HEK293T (cell line): ENCODE results near the gene ITM2B.

Experiments used
- CTCF ChIA-PET: fragments of 350-600 bp; formaldehyde crosslinking; extraction: SDS; loops from one replicate; lab custom pipeline; 2021; ENCODE audit warnings: antibody characterized with exemption, inconsistent platforms; lab: Yijun Ruan, JAX
- POLR2A ChIA-PET: fragments of 350-600 bp; formaldehyde crosslinking; extraction: SDS; loops from one replicate; lab custom pipeline; 2020; ENCODE audit warnings: antibody characterized with exemption, inconsistent platforms; lab: Yijun Ruan, JAX
- DNase-seq: peaks from one replicate; pipeline ENCODE4 v3.0.0; 2012; ENCODE audit warnings: mixed read lengths; ENCODE audit errors: extremely low spot score
- ARNT ChIP-seq: fragments of 450-650 bp; IDR thresholded peaks from 2 replicates; pipeline ENCODE4 v1.6.1; 2017; ENCODE audit warnings: mild to moderate bottlenecking
- BHLHE40 ChIP-seq: fragments of 450-650 bp; IDR thresholded peaks from 2 replicates; pipeline ENCODE4 v1.6.1; 2016; ENCODE audit warnings: mild to moderate bottlenecking, moderate library complexity, borderline replicate concordance
- CTBP1 ChIP-seq: fragments of 450-650 bp; IDR thresholded peaks from 2 replicates; pipeline ENCODE4 v1.6.1; 2016; ENCODE audit warnings: borderline replicate concordance
- ELF4 ChIP-seq: fragments of 450-650 bp; IDR thresholded peaks from 2 replicates; pipeline ENCODE4 v1.6.1; 2017; ENCODE audit warnings: antibody characterized with exemption
- FOXA1 ChIP-seq: fragments of 450-650 bp; IDR thresholded peaks from 2 replicates; pipeline ENCODE4 v1.6.1; 2016; ENCODE audit warnings: mild to moderate bottlenecking
- FOXK2 ChIP-seq: fragments of 450-650 bp; IDR thresholded peaks from 2 replicates; pipeline ENCODE4 v1.6.1; 2016; ENCODE audit warnings: mild to moderate bottlenecking
- FOXM1 ChIP-seq: fragments of 450-650 bp; IDR thresholded peaks from 2 replicates; pipeline ENCODE4 v1.6.1; 2017; ENCODE audit warnings: mild to moderate bottlenecking, borderline replicate concordance
- HDGF ChIP-seq: fragments of 450-650 bp; IDR thresholded peaks from 2 replicates; pipeline ENCODE4 v1.6.1; 2017; ENCODE audit warnings: antibody characterized with exemption, borderline replicate concordance
- L3MBTL2 ChIP-seq: fragments of 450-650 bp; conservative IDR thresholded peaks from 2 replicates; pipeline ENCODE4 v1.6.1; 2016; ENCODE audit warnings: mild to moderate bottlenecking
- LEF1 ChIP-seq: fragments of 450-650 bp; IDR thresholded peaks from 2 replicates; pipeline ENCODE4 v1.6.1; 2017; ENCODE audit warnings: mild to moderate bottlenecking, borderline replicate concordance
- NFRKB ChIP-seq: fragments of 450-650 bp; IDR thresholded peaks from 2 replicates; pipeline ENCODE4 v1.6.1; 2016; ENCODE audit warnings: mild to moderate bottlenecking, moderate library complexity
- PKNOX1 ChIP-seq: fragments of 450-650 bp; IDR thresholded peaks from 2 replicates; pipeline ENCODE4 v1.6.1; 2016
- SP1 ChIP-seq: fragments of 450-650 bp; IDR thresholded peaks from 2 replicates; pipeline ENCODE4 v1.6.1; 2017
- SUZ12 ChIP-seq: fragments of 450-650 bp; IDR thresholded peaks from 2 replicates; pipeline ENCODE4 v1.6.1; 2016; ENCODE audit warnings: mild to moderate bottlenecking
- TARDBP ChIP-seq: fragments of 450-650 bp; IDR thresholded peaks from 2 replicates; pipeline ENCODE4 v1.6.1; 2016
- ZNF384 ChIP-seq: fragments of 450-650 bp; IDR thresholded peaks from 2 replicates; pipeline ENCODE4 v1.6.1; 2016

The ITM2B gene

GRCh38 chr13:48242677-48243076 is 9.7 kb downstream of the ITM2B start:
- TF ChIP-seq L3MBTL2 = no peak
- TF ChIP-seq PKNOX1 = peak; percentile 73
- ChIA-PET CTCF (no interaction called here), POLR2A (no interaction called here)
- DNase-seq = no peak

- TF ChIP-seq SUZ12 = no peak
- TF ChIP-seq L3MBTL2 = no peak
- TF ChIP-seq FOXM1 = no peak
- TF ChIP-seq HDGF = no peak
- no peak for TF ChIP-seq CTBP1
- no peak for TF ChIP-seq FOXA1
- TF ChIP-seq FOXK2 = no peak
- no peak for TF ChIP-seq SP1
- no peak for TF ChIP-seq NFRKB
- no peak for TF ChIP-seq BHLHE40
- TF ChIP-seq ELF4 = no peak
- TF ChIP-seq PKNOX1 = no peak
- TF ChIP-seq ARNT = no peak
- no peak for TF ChIP-seq ZNF384
- no peak for TF ChIP-seq TARDBP
- no peak for TF ChIP-seq LEF1
- POLR2A ChIA-PET = no interaction called here
- no peak for DNase-seq
- CTCF ChIA-PET = no interaction called here
These were observed 11.2 kb downstream of the ITM2B start for GRCh38 chr13:48244159-48244558.

- ChIA-PET POLR2A (no interaction called here), CTCF (no interaction called here)
- TF ChIP-seq FOXA1 (no peak), ELF4 (no peak), FOXM1 (no peak), TARDBP (no peak), FOXK2 (no peak)
- no peak for DNase-seq
These were observed 13.1 kb downstream of the ITM2B start for GRCh38 chr13:48246102-48246501.

- POLR2A ChIA-PET = no interaction called here
- TF ChIP-seq PKNOX1 (no peak), HDGF (no peak), L3MBTL2 (no peak), FOXM1 (no peak), FOXA1 (no peak)
- CTCF ChIA-PET = no interaction called here
- DNase-seq = no peak
These were observed 16.0 kb downstream of the ITM2B start for GRCh38 chr13:48249018-48249417.

- CTCF ChIA-PET = no interaction called here
- no peak for TF ChIP-seq ELF4
- no peak for TF ChIP-seq ZNF384
- no peak for TF ChIP-seq L3MBTL2
- TF ChIP-seq HDGF = no peak
- TF ChIP-seq PKNOX1 = no peak
- no peak for TF ChIP-seq LEF1
- POLR2A ChIA-PET = no interaction called here
- no peak for DNase-seq
These were observed 18.6 kb downstream of the ITM2B start for GRCh38 chr13:48251611-48252081.

- TF ChIP-seq CTBP1 = no peak
- no peak for TF ChIP-seq LEF1
- no peak for TF ChIP-seq HDGF
- TF ChIP-seq ELF4 = no peak
- no peak for TF ChIP-seq FOXM1
- no peak for TF ChIP-seq L3MBTL2
- TF ChIP-seq PKNOX1 = no peak
- ChIA-PET POLR2A (no interaction called here), CTCF (no interaction called here)
- DNase-seq = no peak
These were observed 19.2 kb downstream of the ITM2B start for GRCh38 chr13:48252176-48252575.

- no peak for TF ChIP-seq SUZ12
- no peak for TF ChIP-seq FOXM1
- ChIA-PET CTCF (interaction anchor here (0.8 kb wide), 1 partner anchor 16 kb away, joined by 5 read pairs; no protein-coding TSS in a partner anchor), POLR2A (no interaction called here)
- no peak for DNase-seq
These were observed 20.8 kb downstream of the ITM2B start for GRCh38 chr13:48253849-48254248.
